Gastroesophageal sphincter (tissue), 4 donors: ENCODE results near the gene SLC38A10. TPM values are rescaled to one million over a fixed set of nuclear protein-coding genes. Genes with fewer than 3 reads are reported as not detected.

Experiments
- ATAC-seq: fragments of 150-250 bp; one replicate; pipeline ENCODE4 v1.9.1; 2016; ENCODE audit warnings: mild to moderate bottlenecking, moderate library complexity
- H3K27ac ChIP-seq, 4 donors: fragments of 200-600 bp; sonication (generic) in 3 of 4; 1 replicate in 3 of 4; 2 replicates in 1 of 4; pipeline ENCODE4 v1.5.1; 2016 to 2019
- H3K27me3 ChIP-seq: fragments of 200-600 bp; sonication (generic); one replicate; pipeline ENCODE4 v1.5.1; 2019
- H3K36me3 ChIP-seq, 2 donors: fragments of 200-600 bp; sonication (generic); one replicate each; pipeline ENCODE4 v1.5.1; 2019; ENCODE audit warnings: control low read depth in 1 of 2
- H3K4me1 ChIP-seq, 3 donors: fragments of 200-600 bp; sonication (generic); 1 replicate in 2 of 3; 2 replicates in 1 of 3; pipeline ENCODE4 v1.5.1; 2016 to 2019; ENCODE audit warnings: control low read depth in 2 of 3
- H3K4me3 ChIP-seq, 2 donors: fragments of 200-600 bp; sonication (generic); one replicate each; pipeline ENCODE4 v1.5.1; 2019; ENCODE audit warnings: mild to moderate bottlenecking in 1 of 2, moderate library complexity in 1 of 2
- H3K9me3 ChIP-seq, 3 donors: fragments of 200-600 bp; sonication (generic); one replicate each; pipeline ENCODE4 v1.5.1; 2017 to 2019; ENCODE audit warnings: control low read depth in 2 of 3
- EP300 ChIP-seq: sonication (generic); formaldehyde crosslinking; IDR thresholded peaks from one replicate; pipeline ENCODE4 v1.6.1; 2017; ENCODE audit warnings: antibody characterized with exemption, mild to moderate bottlenecking
- POLR2A ChIP-seq, 2 donors: fragments of 450-650 bp; IDR thresholded peaks; one replicate each; pipeline ENCODE4 v1.6.1; 2017; ENCODE audit warnings: antibody characterized with exemption in 2 of 2, mild to moderate bottlenecking in 2 of 2, moderate library complexity in 1 of 2
- POLR2AphosphoS5 ChIP-seq: sonication (generic); formaldehyde crosslinking; IDR thresholded peaks from one replicate; pipeline ENCODE4 v1.6.1; 2017; ENCODE audit warnings: antibody characterized with exemption
- WGBS, 2 donors: methylation state at CpG; one replicate each; pipeline ENCODE4 v1.1.5; 2018; ENCODE audit warnings: low coverage in 1 of 2; 5-methylcytosine and 5-hydroxymethylcytosine counted together
- total RNA-seq, 4 donors: library from RNA; depleted of rRNA; stranded (reverse); fragments of >200 nt; gene quantifications; one replicate each; pipeline ENCODE4 v1.1.0, GENCODE V29; 2016
- TF ChIP-seq, protein P1 (sequence below), 4 experiments: fragments of 200-600 bp in 2 of 4; fragments of 450-650 bp in 2 of 4; sonication (generic) in 1 of 4; IDR thresholded peaks; one replicate each; pipeline ENCODE4 v1.5.1; 2017 to 2019; ENCODE audit warnings: antibody characterized with exemption in 4 of 4, mild to moderate bottlenecking in 2 of 4, moderate library complexity in 2 of 4

The SLC38A10 gene
- total RNA-seq, 4 donors from 2014 or later = 70.5 to 99.6 (median 81.8) TPM

DNA sequence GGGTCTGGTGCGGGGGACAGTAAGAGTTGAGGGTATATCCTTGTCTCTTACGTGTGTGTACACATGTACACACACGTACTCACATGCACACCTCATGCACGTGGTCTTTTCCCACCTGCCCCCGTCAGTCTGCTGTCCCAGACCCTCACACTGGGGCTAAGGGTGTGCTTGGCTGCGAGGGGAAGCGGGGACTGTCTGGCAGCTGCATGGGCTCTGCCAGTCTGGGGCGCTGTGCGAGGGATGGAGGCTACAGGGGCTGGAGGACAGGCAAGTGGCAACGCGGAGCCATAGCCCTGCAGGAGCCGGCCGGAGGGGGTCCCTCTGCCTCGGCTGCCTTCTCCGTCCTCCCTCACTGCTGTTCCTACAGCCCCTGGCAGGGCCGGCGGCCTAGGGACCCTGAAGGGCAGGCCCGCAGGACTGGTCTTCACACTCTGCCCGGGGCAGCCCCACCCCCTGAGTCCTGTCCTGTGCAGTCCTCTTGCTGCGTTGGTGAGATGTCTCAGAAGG lies 20.8 kb upstream of the SLC38A10 start:
- H3K4me1 ChIP-seq = no peaks in the 10 kb centered on the region
- WGBS, 2 donors = 100% methylated on average over 2 of the region's 20 CpGs; no CpG with 5 or more reads in 1 of the 2 donors
- H3K27ac ChIP-seq = no peak overlapping the region
- ATAC-seq = no peak
- H3K4me3 ChIP-seq = no peak overlapping the region
- H3K36me3 ChIP-seq = no peaks in the 10 kb centered on the region
- peaks cover 4% of the 10 kb centered on the region for H3K27me3 ChIP-seq
- no peaks in the 10 kb centered on the region for H3K9me3 ChIP-seq
- TF ChIP-seq POLR2A (IDR thresholded peaks at IDR 0.05) (no peak), EP300 (no peak), POLR2AphosphoS5 (no peak)
- TF ChIP-seq, protein P1, sequence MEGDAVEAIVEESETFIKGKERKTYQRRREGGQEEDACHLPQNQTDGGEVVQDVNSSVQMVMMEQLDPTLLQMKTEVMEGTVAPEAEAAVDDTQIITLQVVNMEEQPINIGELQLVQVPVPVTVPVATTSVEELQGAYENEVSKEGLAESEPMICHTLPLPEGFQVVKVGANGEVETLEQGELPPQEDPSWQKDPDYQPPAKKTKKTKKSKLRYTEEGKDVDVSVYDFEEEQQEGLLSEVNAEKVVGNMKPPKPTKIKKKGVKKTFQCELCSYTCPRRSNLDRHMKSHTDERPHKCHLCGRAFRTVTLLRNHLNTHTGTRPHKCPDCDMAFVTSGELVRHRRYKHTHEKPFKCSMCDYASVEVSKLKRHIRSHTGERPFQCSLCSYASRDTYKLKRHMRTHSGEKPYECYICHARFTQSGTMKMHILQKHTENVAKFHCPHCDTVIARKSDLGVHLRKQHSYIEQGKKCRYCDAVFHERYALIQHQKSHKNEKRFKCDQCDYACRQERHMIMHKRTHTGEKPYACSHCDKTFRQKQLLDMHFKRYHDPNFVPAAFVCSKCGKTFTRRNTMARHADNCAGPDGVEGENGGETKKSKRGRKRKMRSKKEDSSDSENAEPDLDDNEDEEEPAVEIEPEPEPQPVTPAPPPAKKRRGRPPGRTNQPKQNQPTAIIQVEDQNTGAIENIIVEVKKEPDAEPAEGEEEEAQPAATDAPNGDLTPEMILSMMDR (IDR thresholded peaks at IDR 0.05) = no peak

DNA sequence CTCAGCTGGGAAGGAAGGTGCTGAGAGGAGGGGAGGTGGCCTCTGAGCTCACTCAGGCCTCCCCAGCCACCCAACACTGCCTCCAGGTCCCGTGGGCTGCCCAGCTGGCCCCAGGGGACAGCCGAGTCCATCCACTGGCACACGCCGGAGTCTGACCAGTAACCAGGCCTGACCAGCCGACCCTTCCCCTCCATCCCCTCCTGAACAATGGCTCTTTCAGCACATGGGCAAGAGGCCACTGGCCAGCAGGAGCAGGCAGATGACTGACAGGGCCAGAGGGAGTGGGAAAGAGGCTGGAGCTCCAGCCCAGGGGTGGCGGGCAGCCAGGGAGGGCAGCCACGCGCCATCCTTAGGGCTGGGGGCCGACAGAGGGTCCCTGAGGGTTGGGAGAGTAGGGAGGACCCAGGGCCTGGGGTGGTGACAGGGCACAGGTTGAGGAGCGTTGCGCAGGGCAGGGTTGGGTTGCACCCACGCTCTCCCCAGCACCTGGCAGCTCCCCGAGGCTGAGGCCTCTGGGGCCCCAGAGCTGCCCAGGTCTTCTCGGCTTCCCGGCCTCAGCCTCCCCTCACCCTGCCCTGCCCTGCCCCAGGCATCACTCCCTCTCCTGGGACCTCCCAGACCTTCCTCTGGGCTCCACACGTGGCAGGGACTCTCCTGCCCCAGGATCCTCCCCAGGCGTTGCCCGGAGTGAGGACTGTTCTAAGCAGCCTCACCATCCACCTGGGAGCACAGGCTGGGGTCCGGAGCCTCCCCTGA lies 20.2 kb upstream of the SLC38A10 start:
- no peaks in the 10 kb centered on the region for H3K36me3 ChIP-seq
- no peak overlapping the region for H3K4me3 ChIP-seq
- no peak for ATAC-seq
- H3K27me3 ChIP-seq = peaks cover 4% of the 10 kb centered on the region
- H3K9me3 ChIP-seq = no peaks in the 10 kb centered on the region
- H3K4me1 ChIP-seq = peaks cover 0 to 4% (median 0%) of the 10 kb centered on the region in 3 donors
- no peak overlapping the region for H3K27ac ChIP-seq
- WGBS, 2 donors = 93% methylated on average over 3 of the region's 19 CpGs; no CpG with 5 or more reads in 1 of the 2 donors
- TF ChIP-seq EP300 = no peak
- TF ChIP-seq POLR2AphosphoS5 = no peak
- TF ChIP-seq, protein P1 (IDR thresholded peaks at IDR 0.05) = no peak
- no peak for TF ChIP-seq POLR2A (IDR thresholded peaks at IDR 0.05)

DNA sequence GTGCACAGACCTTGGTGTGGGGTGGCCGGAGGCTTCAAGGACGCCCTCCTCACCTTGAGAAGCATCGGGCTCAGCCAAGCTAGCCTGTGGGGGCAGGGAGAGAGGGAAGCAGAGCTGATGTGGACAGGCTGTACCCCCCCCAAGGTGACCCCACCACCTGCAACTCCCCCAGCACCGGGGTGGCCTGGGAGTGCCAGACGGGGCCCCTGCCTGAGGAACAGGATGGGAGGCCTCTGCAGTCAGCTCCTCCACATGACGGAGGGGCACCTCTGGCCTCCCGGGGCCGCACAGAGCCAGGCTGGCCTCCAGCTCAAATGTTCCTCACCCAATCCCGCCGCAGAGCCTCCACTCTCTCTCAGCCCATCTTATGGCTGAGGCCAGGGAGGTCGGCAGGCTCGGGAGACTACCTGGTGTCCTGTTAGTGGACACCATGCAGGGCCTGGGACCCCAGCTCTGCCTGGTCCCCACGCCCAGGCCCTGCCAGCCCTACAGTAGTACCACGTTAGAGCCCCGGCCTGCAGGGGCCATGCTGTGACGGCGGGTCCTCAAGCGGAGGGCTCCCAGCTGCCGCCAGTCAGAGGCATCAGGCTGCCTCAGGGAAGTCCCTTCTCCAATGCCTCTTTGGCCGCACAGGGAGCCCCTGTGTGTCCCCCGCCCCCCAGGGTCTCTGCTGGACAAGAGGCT lies 19.4 kb upstream of the SLC38A10 start:
- no peaks in the 10 kb centered on the region for H3K9me3 ChIP-seq
- peaks cover 4% of the 10 kb centered on the region for H3K27me3 ChIP-seq
- no peak overlapping the region for H3K27ac ChIP-seq
- 100% methylated on average over 2 of the region's 21 CpGs; no CpG with 5 or more reads in 1 of the 2 donors for WGBS, 2 donors
- peaks cover 2 to 12% (median 7%) of the 10 kb centered on the region in 3 donors for H3K4me1 ChIP-seq
- no peak overlapping the region for H3K4me3 ChIP-seq
- no peak for ATAC-seq
- H3K36me3 ChIP-seq = no peaks in the 10 kb centered on the region
- TF ChIP-seq, protein P1 (IDR thresholded peaks at IDR 0.05) = no peak
- TF ChIP-seq POLR2A (IDR thresholded peaks at IDR 0.05) (no peak), POLR2AphosphoS5 (no peak), EP300 (no peak)

DNA sequence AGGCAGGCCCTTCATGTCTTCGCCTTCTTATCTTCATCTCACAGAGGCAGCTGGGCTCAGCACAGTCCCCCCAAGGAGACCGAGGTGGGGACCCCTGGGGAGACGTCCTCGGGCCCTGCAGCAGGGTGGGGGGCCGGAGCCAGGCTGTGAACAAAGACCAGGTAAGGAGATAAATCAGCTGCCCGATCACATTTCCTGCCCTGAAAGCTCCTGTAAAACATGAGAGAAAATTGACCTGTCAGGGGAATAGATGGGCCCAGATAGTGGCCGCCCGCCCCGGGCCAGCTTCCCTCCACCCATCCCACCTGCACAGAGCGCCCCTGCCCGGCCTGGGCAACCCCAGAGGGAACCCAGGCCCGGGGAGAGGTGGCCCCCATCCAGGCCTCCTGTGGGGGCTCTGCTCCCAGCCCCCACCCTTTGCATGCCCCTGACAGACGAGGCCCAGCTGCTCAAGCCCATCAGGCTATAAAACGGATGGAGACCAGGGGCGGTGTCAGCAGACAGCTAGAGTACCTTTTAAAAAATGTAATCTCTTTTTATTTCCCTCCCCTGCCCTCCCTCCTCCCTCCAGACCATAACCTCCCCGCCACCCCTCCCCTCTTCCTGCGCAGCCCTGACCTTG lies 18.8 kb upstream of the SLC38A10 start:
- Histone ChIP-seq H3K36me3 (no peaks in the 10 kb centered on the region), H3K9me3 (no peaks in the 10 kb centered on the region), H3K27me3 (peaks cover 4% of the 10 kb centered on the region), H3K4me3 (no peak overlapping the region), H3K27ac (no peak overlapping the region), H3K4me1 (peaks cover 3 to 18% (median 9%) of the 10 kb centered on the region in 3 donors)
- no peak for ATAC-seq
- TF ChIP-seq POLR2AphosphoS5 (no peak), POLR2A (IDR thresholded peaks at IDR 0.05) (no peak), EP300 (no peak)
- TF ChIP-seq, protein P1 (IDR thresholded peaks at IDR 0.05) = no peak
- WGBS, 2 donors = 72 to 84% methylated on average over 7 to 11 of the region's 17 CpGs
